ENCODE data around the gene DOK5.

Gene DOK5

DNA sequence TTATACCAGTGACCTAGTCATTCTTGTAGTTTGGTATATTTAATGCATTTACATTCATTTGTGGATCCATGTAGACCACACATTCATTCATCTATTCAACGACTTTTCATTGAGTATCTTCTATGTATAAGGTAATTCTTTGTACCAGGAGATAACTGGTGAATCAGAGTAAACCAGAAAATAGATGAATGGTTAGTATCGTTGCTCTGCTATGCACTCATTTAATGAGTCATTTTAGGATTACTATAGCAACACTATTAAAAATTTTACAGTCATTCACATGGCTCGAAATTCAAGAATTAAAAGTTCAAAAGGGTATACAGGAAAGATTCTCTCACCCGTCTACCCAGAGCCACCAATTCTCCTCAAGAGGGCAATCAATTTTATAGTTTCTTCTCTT is 26.8 kb downstream of the DOK5 start:
- Histone ChIP-seq H3K9me3 (ENCODE audit: control insufficient read depth, insufficient read depth, low read length) (no peaks in the 10 kb centered on the region), H3K36me3 (ENCODE audit: control insufficient read depth, low read length) (no peaks in the 10 kb centered on the region), H4K20me1 (ENCODE audit: control insufficient read depth, insufficient read depth, low read depth, low read length) (no peaks in the 10 kb centered on the region), H3K4me2 (ENCODE audit: low read length) (no peak overlapping the region), H3K4me1 (ENCODE audit: control insufficient read depth, low read length) (no peaks in the 10 kb centered on the region), H3K27ac (ENCODE audit: low read depth, low read length) (no peak overlapping the region), H3K4me3 (ENCODE audit: low read length) (no peak overlapping the region), H3F3A (ENCODE audit: control insufficient read depth, insufficient read depth) (no peaks in the 10 kb centered on the region), H3K27me3 (ENCODE audit: control insufficient read depth, low read length) (no peaks in the 10 kb centered on the region), H3K9me2 (replicated peaks; ENCODE audit: control insufficient read depth, low read length) (no peaks in the 10 kb centered on the region), H3K79me2 (ENCODE audit: control insufficient read depth, low read length) (no peaks in the 10 kb centered on the region)
- TF ChIP-seq, protein P1, sequence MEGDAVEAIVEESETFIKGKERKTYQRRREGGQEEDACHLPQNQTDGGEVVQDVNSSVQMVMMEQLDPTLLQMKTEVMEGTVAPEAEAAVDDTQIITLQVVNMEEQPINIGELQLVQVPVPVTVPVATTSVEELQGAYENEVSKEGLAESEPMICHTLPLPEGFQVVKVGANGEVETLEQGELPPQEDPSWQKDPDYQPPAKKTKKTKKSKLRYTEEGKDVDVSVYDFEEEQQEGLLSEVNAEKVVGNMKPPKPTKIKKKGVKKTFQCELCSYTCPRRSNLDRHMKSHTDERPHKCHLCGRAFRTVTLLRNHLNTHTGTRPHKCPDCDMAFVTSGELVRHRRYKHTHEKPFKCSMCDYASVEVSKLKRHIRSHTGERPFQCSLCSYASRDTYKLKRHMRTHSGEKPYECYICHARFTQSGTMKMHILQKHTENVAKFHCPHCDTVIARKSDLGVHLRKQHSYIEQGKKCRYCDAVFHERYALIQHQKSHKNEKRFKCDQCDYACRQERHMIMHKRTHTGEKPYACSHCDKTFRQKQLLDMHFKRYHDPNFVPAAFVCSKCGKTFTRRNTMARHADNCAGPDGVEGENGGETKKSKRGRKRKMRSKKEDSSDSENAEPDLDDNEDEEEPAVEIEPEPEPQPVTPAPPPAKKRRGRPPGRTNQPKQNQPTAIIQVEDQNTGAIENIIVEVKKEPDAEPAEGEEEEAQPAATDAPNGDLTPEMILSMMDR (IDR thresholded peaks at IDR 0.05; ENCODE audit: low read depth, low read length, poor library complexity, severe bottlenecking), result no peak
- TF ChIP-seq EZH2phosphoT487 (IDR thresholded peaks at IDR 0.05; ENCODE audit: borderline replicate concordance, low read length), result no peak

DNA sequence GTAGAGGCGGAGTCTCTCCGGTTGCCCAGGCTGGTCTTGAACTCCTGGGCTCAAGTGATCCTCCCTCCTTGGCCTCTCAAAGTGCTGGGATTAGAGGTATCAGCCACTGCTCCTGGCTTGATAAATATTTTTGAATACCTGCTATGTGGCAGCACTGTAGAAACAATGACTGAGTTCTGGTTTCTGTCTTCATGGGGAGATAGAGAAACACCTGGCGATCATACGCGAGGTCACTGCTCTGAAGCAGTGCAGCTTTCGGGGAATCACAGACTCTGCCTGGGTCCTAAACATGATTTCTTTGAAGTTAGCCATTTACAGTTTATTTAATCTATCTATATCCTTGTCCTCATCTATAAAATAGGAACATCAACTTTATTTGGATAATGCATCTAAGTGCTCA is 31.2 kb downstream of the DOK5 start:
- Histone ChIP-seq H3K79me2 (ENCODE audit: control insufficient read depth, low read length) (no peaks in the 10 kb centered on the region), H3K27me3 (ENCODE audit: control insufficient read depth, low read length) (no peaks in the 10 kb centered on the region), H3K27ac (ENCODE audit: low read depth, low read length) (no peak overlapping the region), H3K9me3 (ENCODE audit: control insufficient read depth, insufficient read depth, low read length) (no peaks in the 10 kb centered on the region), H3K4me3 (ENCODE audit: low read length) (no peak overlapping the region), H3K36me3 (ENCODE audit: control insufficient read depth, low read length) (no peaks in the 10 kb centered on the region), H4K20me1 (ENCODE audit: control insufficient read depth, insufficient read depth, low read depth, low read length) (no peaks in the 10 kb centered on the region), H3F3A (ENCODE audit: control insufficient read depth, insufficient read depth) (no peaks in the 10 kb centered on the region), H3K9me2 (replicated peaks; ENCODE audit: control insufficient read depth, low read length) (no peaks in the 10 kb centered on the region), H3K4me2 (ENCODE audit: low read length) (no peak overlapping the region), H3K4me1 (ENCODE audit: control insufficient read depth, low read length) (no peaks in the 10 kb centered on the region)
- TF ChIP-seq, protein P1 (IDR thresholded peaks at IDR 0.05; ENCODE audit: low read depth, low read length, poor library complexity, severe bottlenecking), result no peak
- no peak for TF ChIP-seq EZH2phosphoT487 (IDR thresholded peaks at IDR 0.05; ENCODE audit: borderline replicate concordance, low read length)

DNA sequence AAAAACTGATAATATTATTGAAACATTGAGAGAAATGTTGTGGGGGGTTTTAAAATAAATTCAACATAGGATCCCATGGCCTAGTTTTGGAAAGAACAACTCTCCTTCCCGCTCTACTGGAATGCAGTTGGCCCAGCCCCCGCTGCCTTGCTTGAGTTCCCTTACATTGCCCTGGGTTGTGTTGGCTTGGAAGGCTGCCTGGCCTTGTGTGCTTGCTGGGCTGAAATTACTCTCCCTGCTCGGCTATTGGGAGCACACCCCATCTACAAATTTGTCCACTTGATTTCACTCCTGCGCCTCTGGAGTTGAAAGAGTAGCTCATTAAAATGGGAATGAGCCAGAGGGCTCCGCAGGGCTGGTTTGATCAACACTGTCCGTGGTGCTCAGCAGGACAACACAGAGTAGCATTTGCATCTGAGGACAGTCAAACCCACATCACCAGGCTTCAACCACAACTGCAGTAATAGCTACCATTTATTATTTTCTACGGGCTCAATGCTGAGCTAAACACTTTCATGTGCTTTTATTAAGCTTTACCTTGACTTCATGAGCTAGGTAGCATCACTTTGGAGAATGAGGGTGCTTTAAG is 35.2 kb downstream of the DOK5 start:
- H3K79me2 ChIP-seq (ENCODE audit: control insufficient read depth, low read length), result no peaks in the 10 kb centered on the region
- no peaks in the 10 kb centered on the region for H3K36me3 ChIP-seq (ENCODE audit: control insufficient read depth, low read length)
- H3K4me3 ChIP-seq (ENCODE audit: low read length), result no peak overlapping the region
- no peaks in the 10 kb centered on the region for H3K27me3 ChIP-seq (ENCODE audit: control insufficient read depth, low read length)
- no peaks in the 10 kb centered on the region for H3K4me1 ChIP-seq (ENCODE audit: control insufficient read depth, low read length)
- no peaks in the 10 kb centered on the region for H3K9me2 ChIP-seq (replicated peaks; ENCODE audit: control insufficient read depth, low read length)
- H3K4me2 ChIP-seq (ENCODE audit: low read length), result no peak overlapping the region
- no peaks in the 10 kb centered on the region for H4K20me1 ChIP-seq (ENCODE audit: control insufficient read depth, insufficient read depth, low read depth, low read length)
- TF ChIP-seq, protein P1 (IDR thresholded peaks at IDR 0.05; ENCODE audit: low read depth, low read length, poor library complexity, severe bottlenecking), result no peak
- no peak for TF ChIP-seq EZH2phosphoT487 (IDR thresholded peaks at IDR 0.05; ENCODE audit: borderline replicate concordance, low read length)
- H3K27ac ChIP-seq (ENCODE audit: low read depth, low read length), result no peak overlapping the region
- no peaks in the 10 kb centered on the region for H3F3A ChIP-seq (ENCODE audit: control insufficient read depth, insufficient read depth)
- H3K9me3 ChIP-seq (ENCODE audit: control insufficient read depth, insufficient read depth, low read length), result no peaks in the 10 kb centered on the region

All from DOHH2 (cell line).